ENCODE measurements around the gene GFRA4.

DNA sequence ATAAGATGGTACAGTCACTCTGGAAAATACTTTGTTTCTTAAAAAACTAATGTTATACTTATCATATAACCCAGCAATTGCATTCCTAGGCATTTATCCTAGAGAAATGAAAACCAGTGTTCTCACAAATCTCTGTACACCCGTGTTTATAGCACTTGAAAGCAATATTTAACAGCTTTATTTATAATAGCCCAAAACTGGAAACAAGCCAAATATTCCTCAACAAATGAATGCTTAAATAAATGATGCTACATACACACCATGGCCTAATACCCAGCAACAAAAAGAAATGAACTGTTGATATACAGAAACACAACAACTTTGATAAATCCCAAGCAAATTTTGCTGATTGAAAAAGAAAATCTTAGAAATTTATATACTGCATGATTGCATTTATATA, 51.3 kb downstream of the GFRA4 start:
- TF ChIP-seq GATA2 (IDR thresholded peaks at IDR 0.05; ENCODE audit: low read depth, low read length) (no peak), GATA3 (IDR thresholded peaks at IDR 0.05; ENCODE audit: low read depth, low read length) (no peak)

All from SH-SY5Y (cell line).